Measurements from ENCODE around the gene CCDC170.

The CCDC170 gene

DNA sequence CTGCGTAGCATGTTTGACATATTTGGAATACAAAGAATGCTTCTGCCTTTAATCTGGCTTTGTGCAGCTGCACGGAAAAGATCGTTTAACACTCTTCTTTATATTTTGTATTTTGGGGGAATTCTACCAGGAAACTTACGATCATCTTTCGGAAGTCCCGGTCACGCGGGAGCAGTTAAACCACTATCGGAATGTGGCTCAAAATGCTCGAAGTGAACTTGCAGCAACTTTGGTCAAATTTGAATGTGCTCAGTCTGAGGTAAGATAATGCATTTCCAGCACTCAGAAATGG lies 42.3 kb downstream of the CCDC170 start:
- no peaks in the 10 kb centered on the region for H3K9me2 ChIP-seq (ENCODE audit: low read depth, low read length)
- no peaks in the 10 kb centered on the region for H3K27me3 ChIP-seq (ENCODE audit: insufficient read depth, low read length)
- peaks cover 7% of the 10 kb centered on the region; the same call in 1 of the 2 replicates for H3K9me3 ChIP-seq (ENCODE audit: low read length)
- no peak overlapping the region for H3K4me3 ChIP-seq (ENCODE audit: low read depth, low read length, poor library complexity, severe bottlenecking)
- H3K4me1 ChIP-seq (ENCODE audit: insufficient read depth, low read length, severe bottlenecking), result no peaks in the 10 kb centered on the region
- TF ChIP-seq EZH2 (IDR thresholded peaks at IDR 0.05; ENCODE audit: borderline replicate concordance, low read length), result no peak
- TF ChIP-seq CTCF (IDR thresholded peaks at IDR 0.05; ENCODE audit: low read length), result no peak
- H4K20me1 ChIP-seq (ENCODE audit: insufficient read depth, low read length), result no peaks in the 10 kb centered on the region
- no peak overlapping the region for H2AFZ ChIP-seq (ENCODE audit: low read length)
- no peak overlapping the region for H3K9ac ChIP-seq (ENCODE audit: low read length)
- no peaks in the 10 kb centered on the region for H3K79me2 ChIP-seq (ENCODE audit: insufficient read depth, low read length)
- no peaks in the 10 kb centered on the region for H3F3A ChIP-seq (ENCODE audit: insufficient read depth, low read length)
- no peak overlapping the region for H3K4me2 ChIP-seq (ENCODE audit: low read length)
- no peak overlapping the region for H3K27ac ChIP-seq (ENCODE audit: low read depth, low read length, poor library complexity, severe bottlenecking)
- H3K36me3 ChIP-seq (ENCODE audit: insufficient read depth, low read length), result no peaks in the 10 kb centered on the region

- no peak overlapping the region for H2AFZ ChIP-seq (ENCODE audit: low read length)
- H3K9ac ChIP-seq (ENCODE audit: low read length), result no peak overlapping the region
- no peak overlapping the region for H3K4me2 ChIP-seq (ENCODE audit: low read length)
- H4K20me1 ChIP-seq (ENCODE audit: insufficient read depth, low read length), result no peaks in the 10 kb centered on the region
- no peak overlapping the region for H3K4me3 ChIP-seq (ENCODE audit: low read depth, low read length, poor library complexity, severe bottlenecking)
- no peaks in the 10 kb centered on the region for H3K27me3 ChIP-seq (ENCODE audit: insufficient read depth, low read length)
- peaks cover 7% of the 10 kb centered on the region; the same call in 1 of the 2 replicates for H3K9me3 ChIP-seq (ENCODE audit: low read length)
- H3K79me2 ChIP-seq (ENCODE audit: insufficient read depth, low read length), result no peaks in the 10 kb centered on the region
- H3K4me1 ChIP-seq (ENCODE audit: insufficient read depth, low read length, severe bottlenecking), result no peaks in the 10 kb centered on the region
- no peaks in the 10 kb centered on the region for H3K36me3 ChIP-seq (ENCODE audit: insufficient read depth, low read length)
- H3K9me2 ChIP-seq (ENCODE audit: low read depth, low read length), result no peaks in the 10 kb centered on the region
- H3K27ac ChIP-seq (ENCODE audit: low read depth, low read length, poor library complexity, severe bottlenecking), result no peak overlapping the region
- TF ChIP-seq EZH2 (IDR thresholded peaks at IDR 0.05; ENCODE audit: borderline replicate concordance, low read length) (no peak), CTCF (IDR thresholded peaks at IDR 0.05; ENCODE audit: low read length) (no peak)
- no peaks in the 10 kb centered on the region for H3F3A ChIP-seq (ENCODE audit: insufficient read depth, low read length)
These were observed 43.7 kb downstream of the CCDC170 start for GRCh38 chr6:151537556-151537955.

GRCh38 chr6:151539506-151540268 lies 45.9 kb downstream of the CCDC170 start:
- Histone ChIP-seq H3F3A (ENCODE audit: insufficient read depth, low read length) (no peaks in the 10 kb centered on the region), H2AFZ (ENCODE audit: low read length) (no peak overlapping the region), H4K20me1 (ENCODE audit: insufficient read depth, low read length) (no peaks in the 10 kb centered on the region), H3K79me2 (ENCODE audit: insufficient read depth, low read length) (no peaks in the 10 kb centered on the region), H3K9me2 (ENCODE audit: low read depth, low read length) (no peaks in the 10 kb centered on the region), H3K4me3 (ENCODE audit: low read depth, low read length, poor library complexity, severe bottlenecking) (no peak overlapping the region), H3K36me3 (ENCODE audit: insufficient read depth, low read length) (no peaks in the 10 kb centered on the region), H3K9ac (ENCODE audit: low read length) (no peak overlapping the region), H3K4me2 (ENCODE audit: low read length) (no peak overlapping the region), H3K9me3 (ENCODE audit: low read length) (peaks cover 7% of the 10 kb centered on the region; the same call in 1 of the 2 replicates), H3K27ac (ENCODE audit: low read depth, low read length, poor library complexity, severe bottlenecking) (no peak overlapping the region), H3K27me3 (ENCODE audit: insufficient read depth, low read length) (no peaks in the 10 kb centered on the region), H3K4me1 (ENCODE audit: insufficient read depth, low read length, severe bottlenecking) (no peaks in the 10 kb centered on the region)
- TF ChIP-seq CTCF (IDR thresholded peaks at IDR 0.05; ENCODE audit: low read length) (no peak), EZH2 (IDR thresholded peaks at IDR 0.05; ENCODE audit: borderline replicate concordance, low read length) (no peak)
